GM19372 (cell line): ENCODE measurements around the gene SNX27.
"Not testable (repeated sequence)": the region's sequence is repeated elsewhere in the genome, so short reads cannot be mapped to it uniquely, and the experiment has no call there.

Experiments used
- ATAC-seq: cut with Tn5 transposase; IDR thresholded peaks from one replicate; pipeline ENCODE4 v1.9.1; 2021; ENCODE audit warnings: mild to moderate bottlenecking, low read depth, moderate library complexity; ENCODE audit not compliant: unreplicated experiment

The SNX27 gene

DNA sequence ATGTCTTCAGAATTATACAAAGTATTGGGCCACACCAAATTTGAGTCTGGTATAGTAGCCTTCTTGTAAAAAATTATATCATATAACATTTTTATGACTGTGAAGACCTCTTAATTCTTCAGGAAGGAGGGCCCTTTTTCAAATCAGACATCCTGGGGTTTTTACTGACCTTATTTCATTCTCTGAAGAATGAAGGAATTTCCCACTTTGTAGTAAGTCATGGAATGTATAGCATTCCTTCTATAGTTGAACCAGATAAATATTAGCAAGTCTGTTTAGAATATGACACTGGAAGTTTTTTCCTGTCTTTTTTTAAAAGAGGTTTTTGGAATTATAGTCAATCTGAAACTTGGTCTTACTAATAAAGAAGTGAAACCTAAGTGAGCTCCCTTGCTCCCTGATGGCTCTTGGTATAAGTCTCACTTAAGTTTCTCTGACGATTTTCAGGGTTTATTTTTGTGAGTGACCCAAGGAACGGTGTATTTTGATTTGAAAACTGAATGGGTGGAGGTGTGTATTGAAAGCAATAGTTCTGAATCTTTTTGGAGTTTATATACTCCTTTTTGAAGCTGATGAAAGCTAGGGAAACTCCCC lies 23.7 kb downstream of the SNX27 start:
- ATAC-seq: no peak

DNA sequence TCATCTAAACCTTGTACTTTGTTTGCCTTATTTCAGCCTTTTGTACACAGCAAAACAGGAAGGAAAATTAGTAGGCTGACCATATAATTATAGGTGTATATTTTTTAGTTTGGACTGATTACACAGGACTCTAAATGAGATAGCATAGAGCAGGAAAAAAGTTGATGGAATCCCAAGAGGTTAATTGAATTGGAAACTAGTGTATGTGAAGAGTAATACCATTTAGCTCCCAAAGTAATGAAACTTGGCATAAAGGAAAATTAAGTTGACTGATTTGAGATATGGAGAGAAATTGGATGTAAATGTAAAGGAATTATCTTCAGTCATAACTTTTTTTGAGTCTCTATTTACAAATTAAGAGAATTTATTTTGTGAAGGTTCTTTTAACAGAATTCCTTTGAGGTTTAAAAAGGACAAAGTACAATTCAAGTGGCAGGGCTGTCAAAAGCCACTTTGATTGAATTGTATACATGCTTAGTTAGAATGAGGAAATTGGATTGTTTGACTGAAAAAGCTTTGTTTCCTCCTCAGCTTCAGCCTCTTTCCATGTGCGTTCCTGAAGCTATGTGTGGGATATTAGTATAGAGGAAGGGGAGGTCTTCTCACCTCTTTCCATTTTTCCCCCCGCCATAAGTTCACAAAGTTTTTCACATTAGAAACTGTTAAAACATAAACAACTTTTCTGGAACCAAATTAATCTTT lies 26.4 kb downstream of the SNX27 start:
- no peak for ATAC-seq

GRCh38 chr1:151638812-151639211 lies 27.0 kb downstream of the SNX27 start:
- ATAC-seq: no peak

GRCh38 chr1:151639466-151639865 lies 27.6 kb downstream of the SNX27 start:
- no peak for ATAC-seq

DNA sequence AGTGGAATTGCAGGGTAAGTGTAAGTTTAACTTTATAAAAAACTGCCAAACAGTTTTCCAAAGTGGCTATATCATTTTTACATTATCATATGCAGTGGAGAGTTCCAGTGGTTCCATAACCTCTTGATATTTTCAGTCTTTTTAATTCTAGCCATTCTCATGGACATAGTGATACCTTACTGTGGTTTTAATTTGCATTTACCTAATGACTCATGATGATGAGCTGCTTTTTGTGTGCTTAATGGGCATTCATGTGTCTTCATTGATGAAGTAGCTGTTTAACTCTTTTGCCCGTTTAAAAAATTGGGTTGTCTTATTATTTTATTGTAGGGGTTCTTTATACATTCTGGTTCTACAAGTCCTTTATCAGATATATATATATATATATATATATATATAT lies 29.4 kb downstream of the SNX27 start:
- no peak for ATAC-seq

DNA sequence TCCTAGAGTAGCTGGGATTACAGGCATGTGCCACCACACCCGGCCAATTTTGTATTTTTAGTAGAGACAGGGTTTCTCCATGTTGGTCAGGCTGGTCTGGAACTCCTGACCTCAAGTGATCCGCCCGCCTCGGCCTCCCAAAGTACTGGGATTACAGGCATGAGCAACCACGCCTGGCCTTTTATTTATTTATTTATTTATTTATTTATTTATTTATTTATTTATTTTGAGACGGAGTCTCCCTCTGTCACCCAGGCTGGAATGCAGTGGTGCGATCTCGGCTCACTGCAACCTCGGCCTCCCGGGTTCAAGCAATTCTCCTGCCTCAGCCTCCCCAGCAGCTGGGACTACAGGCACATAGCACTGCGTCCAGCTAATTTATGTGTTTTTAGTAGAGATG lies 31.2 kb downstream of the SNX27 start:
- not testable (repeated sequence) for ATAC-seq

DNA sequence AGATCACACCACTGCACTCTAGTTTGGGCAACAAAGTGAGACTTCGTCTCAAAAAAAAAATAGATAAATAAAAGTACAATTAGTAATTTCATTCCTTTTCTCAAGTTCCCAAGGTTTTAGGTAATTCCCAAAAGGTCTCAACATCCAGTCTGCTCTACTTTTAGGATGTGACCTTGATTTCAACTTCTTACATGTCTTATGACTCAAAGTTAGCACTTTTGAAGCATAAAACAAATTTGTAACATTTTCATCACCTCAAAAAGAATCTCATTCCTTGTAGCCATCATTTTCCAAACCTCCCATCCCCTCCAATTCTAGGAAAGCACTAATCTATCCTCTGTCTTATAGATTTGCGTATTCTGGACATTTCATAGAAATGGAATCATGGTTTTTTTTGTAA lies 32.2 kb downstream of the SNX27 start:
- ATAC-seq: no peak

DNA sequence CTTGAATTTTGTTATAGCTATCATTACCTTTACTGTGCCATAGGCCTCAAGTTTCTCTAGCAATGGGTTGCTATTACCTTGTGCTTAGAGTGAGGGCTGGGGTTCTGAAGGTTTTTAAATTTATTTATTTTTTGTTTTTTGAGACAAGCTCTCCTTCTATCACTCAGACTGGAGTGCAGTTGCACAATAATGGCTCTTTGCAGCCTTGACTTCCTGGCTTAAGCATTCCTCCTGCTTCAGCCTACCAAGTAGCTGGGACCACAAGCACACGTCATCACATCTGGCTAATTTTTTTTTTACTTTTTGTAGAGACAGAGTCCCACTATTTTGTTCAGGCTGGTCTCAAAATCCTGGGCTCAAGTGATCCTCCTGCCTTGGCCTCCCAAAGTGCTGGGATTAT lies 41.5 kb downstream of the SNX27 start:
- ATAC-seq: no peak

DNA sequence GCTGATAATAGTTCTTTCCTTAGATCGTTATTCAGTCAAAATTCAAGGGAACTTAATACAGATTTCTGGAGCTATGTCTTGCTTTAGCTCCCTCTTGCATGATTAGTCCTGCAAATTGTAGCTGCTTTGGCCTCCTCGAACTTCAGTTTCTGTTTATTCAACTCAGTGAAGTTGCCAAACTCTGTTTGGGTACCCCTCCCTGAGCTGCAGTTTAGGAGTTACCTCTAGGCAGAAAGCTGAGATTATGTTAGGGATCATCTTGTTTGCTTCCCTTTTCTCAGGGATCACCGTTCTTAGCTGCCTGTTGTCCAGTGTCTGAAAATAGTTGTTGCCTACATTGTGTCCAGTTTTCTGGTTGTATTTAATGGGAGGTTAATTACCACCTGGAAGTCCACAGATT lies 43.5 kb downstream of the SNX27 start:
- no peak for ATAC-seq

- no peak for ATAC-seq
Measured at GRCh38 chr1:151661751-151662150, 49.9 kb downstream of the SNX27 start.

DNA sequence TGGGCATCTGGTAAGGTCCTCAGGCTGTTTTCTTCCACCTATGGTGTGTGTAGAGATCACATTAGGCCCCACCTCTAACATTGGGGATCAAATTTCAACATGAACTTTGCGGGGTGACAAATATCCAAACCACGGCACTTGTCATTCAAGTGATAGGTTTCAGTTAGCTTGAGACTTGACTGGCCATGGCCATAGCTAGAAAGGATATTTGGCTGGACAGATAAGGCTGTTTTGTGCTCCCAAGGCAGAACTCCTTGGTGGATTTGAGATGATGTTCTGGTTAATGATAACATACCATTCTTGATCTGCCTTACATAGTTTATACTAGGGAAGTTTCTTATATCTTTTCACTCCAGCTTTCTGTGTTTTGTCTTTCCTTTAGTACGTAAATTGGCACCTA lies 56.2 kb downstream of the SNX27 start:
- ATAC-seq: no peak

- ATAC-seq: not testable (repeated sequence)
Measured at GRCh38 chr1:151670036-151670675, 58.3 kb downstream of the SNX27 start.

DNA sequence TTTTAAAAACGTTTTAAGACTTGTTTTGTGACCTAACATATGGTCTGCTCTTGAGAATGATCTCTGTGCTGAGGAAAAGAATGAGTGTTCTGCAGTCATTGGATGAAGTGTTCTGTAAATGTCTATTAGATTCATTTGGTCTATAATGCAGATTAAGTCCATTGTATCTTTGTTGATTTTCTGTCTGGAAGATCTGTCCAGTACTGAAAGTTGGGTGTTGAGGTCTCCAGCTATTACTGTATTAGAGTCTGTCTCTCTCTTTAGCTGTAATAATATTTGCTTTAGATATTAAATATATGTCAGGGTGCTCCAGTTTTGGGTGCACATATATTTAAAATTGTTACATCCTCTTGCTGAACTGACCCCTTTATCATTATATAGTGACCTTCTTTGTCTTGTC lies 61.6 kb downstream of the SNX27 start:
- ATAC-seq: no peak

DNA sequence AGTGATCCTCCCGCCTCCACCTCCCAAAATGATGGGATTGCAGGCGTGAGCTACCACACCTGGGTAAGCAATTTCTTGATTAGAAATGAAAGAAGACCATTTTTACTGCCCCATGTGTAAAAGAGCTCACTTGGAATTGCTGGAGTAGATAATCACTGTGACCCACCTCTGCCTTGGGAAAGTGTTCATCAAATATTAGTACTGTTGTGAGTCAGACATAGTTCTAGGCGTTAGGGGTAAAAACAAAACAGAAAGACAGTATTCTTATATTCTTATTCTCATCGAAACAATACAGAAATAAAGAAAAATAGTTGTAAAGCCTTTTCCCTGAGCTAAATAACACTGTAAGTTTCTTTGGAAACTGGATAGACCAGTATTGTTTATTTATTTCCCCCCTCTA lies 68.5 kb downstream of the SNX27 start:
- no peak for ATAC-seq

- no peak for ATAC-seq
Measured at GRCh38 chr1:151680826-151681225, 69.0 kb downstream of the SNX27 start.

GRCh38 chr1:151681923-151682322 lies 70.1 kb downstream of the SNX27 start:
- ATAC-seq: no peak

DNA sequence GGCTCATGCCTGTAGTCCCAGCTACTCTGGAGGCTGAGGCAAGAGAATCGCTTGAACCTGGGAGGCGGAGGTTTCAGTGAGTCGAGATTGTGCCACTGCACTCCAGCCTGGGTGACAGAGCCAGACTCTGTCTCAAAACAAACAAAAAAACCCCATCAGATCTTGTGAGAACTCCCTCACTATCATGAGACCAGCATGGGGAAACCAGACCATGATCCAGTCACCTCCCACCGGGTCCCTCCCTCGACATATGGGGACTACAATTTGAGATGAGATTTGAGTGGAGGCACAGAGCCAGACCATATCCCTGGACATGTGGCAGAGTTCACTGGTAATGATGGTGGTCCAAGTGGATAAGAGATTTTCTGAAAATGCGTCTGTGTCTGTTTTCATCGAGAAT lies 71.1 kb downstream of the SNX27 start:
- ATAC-seq: not testable (repeated sequence)

GRCh38 chr1:151684128-151684527 lies 72.3 kb downstream of the SNX27 start:
- ATAC-seq: no peak

DNA sequence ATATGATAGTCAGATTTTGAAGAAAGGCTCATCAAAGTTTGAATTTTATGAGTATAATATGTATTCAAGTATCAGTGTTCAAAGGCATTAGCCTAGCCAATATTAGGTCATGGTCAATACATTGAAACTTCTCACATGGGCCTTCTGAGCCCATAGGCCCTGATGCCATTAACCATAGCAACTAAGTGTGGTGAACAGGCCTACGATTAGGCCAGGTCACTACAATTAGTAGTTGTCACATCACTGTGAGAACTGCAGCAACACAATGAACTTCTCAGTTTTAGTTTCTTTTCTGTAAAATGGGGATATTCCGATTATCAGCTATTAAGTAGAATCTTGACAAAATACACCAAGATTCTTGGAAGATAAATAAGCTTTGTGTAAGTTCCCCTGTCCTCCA lies 74.7 kb downstream of the SNX27 start:
- ATAC-seq: no peak

GRCh38 chr1:151689494-151689893 lies 77.6 kb downstream of the SNX27 start:
- no peak for ATAC-seq

- no peak for ATAC-seq
Measured at GRCh38 chr1:151692226-151692625, 80.4 kb downstream of the SNX27 start.

DNA sequence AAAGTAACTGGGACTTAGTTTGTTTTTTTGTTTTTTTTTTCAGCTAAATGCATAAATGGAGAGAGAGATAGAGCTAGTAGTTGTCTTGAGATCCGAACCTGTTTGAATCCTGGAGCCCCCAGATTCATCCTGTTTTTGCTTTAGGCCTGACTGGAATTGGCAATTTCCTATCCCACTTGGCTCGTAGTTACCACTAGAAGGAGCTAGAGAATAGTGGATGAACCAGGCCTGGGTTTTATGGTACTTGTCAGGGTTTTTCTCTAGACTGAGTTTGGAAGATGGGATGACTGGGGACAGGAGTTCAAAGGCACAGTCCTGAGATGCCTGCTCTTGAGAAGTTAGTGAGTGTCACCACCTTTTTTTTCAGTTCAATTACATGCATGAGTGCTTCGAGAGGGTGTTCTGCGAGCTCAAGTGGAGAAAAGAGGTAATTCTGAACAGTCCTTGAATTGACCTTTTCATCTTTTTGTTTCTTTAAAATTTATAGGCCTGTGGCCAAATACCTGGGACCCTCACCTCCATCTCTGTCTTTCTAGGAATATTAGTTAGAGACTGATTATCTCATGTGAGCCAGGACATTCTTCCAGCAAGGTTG lies 81.3 kb downstream of the SNX27 start:
- ATAC-seq: no peak
